GM21360 (cell line): ENCODE results near the gene LDLRAD3.

Source experiments
- ATAC-seq: cut with Tn5 transposase; IDR thresholded peaks from one replicate; pipeline ENCODE4 v1.9.1; 2021; ENCODE audit warnings: mild to moderate bottlenecking, moderate library complexity; ENCODE audit not compliant: unreplicated experiment

Gene LDLRAD3

GRCh38 chr11:36069576-36070212 lies 125.8 kb downstream of the LDLRAD3 start:
- ATAC-seq: peak; percentile 44

- no peak for ATAC-seq
Observed at GRCh38 chr11:36070213-36070953, 126.5 kb downstream of the LDLRAD3 start.

- no peak for ATAC-seq
Observed at GRCh38 chr11:36070954-36071330, 127.1 kb downstream of the LDLRAD3 start.

- no peak for ATAC-seq
Observed at GRCh38 chr11:36071917-36072500, 128.1 kb downstream of the LDLRAD3 start.

GRCh38 chr11:36073411-36074203 lies 129.7 kb downstream of the LDLRAD3 start:
- no peak for ATAC-seq

GRCh38 chr11:36074941-36075431 lies 131.1 kb downstream of the LDLRAD3 start:
- ATAC-seq: no peak

- no peak for ATAC-seq
Observed at GRCh38 chr11:36077368-36077767, 133.5 kb downstream of the LDLRAD3 start.

- no peak for ATAC-seq
Observed at GRCh38 chr11:36077886-36078685, 134.2 kb downstream of the LDLRAD3 start.

GRCh38 chr11:36078686-36079055 lies 134.8 kb downstream of the LDLRAD3 start:
- ATAC-seq: no peak

- ATAC-seq: no peak
Observed at GRCh38 chr11:36079878-36080675, 136.2 kb downstream of the LDLRAD3 start.

GRCh38 chr11:36081274-36081945 lies 137.5 kb downstream of the LDLRAD3 start:
- no peak for ATAC-seq

GRCh38 chr11:36086366-36086765 lies 142.5 kb downstream of the LDLRAD3 start:
- no peak for ATAC-seq

GRCh38 chr11:36088266-36088972 lies 144.6 kb downstream of the LDLRAD3 start:
- ATAC-seq: no peak

- no peak for ATAC-seq
Observed at GRCh38 chr11:36089920-36090319, 146.1 kb downstream of the LDLRAD3 start.

GRCh38 chr11:36090356-36091109 lies 146.7 kb downstream of the LDLRAD3 start:
- no peak for ATAC-seq

GRCh38 chr11:36091256-36091811 lies 147.5 kb downstream of the LDLRAD3 start:
- ATAC-seq: no peak

- no peak for ATAC-seq
Observed at GRCh38 chr11:36092314-36093030, 148.6 kb downstream of the LDLRAD3 start.
